Measurements from ENCODE around the gene B4GAT1. TPM values are rescaled to one million over a fixed set of nuclear protein-coding genes. Genes with fewer than 3 reads are reported as not detected.
A peak's percentile ranks its signal among the peaks of the same experiment; 100 is the strongest.

B4GAT1 gene
- total and polyA plus RNA-seq, 2 of the 13 experiments (the other 11 are each of a cell fraction or from before 2014, with no cell fraction given), result 40.4 to 109 TPM

DNA sequence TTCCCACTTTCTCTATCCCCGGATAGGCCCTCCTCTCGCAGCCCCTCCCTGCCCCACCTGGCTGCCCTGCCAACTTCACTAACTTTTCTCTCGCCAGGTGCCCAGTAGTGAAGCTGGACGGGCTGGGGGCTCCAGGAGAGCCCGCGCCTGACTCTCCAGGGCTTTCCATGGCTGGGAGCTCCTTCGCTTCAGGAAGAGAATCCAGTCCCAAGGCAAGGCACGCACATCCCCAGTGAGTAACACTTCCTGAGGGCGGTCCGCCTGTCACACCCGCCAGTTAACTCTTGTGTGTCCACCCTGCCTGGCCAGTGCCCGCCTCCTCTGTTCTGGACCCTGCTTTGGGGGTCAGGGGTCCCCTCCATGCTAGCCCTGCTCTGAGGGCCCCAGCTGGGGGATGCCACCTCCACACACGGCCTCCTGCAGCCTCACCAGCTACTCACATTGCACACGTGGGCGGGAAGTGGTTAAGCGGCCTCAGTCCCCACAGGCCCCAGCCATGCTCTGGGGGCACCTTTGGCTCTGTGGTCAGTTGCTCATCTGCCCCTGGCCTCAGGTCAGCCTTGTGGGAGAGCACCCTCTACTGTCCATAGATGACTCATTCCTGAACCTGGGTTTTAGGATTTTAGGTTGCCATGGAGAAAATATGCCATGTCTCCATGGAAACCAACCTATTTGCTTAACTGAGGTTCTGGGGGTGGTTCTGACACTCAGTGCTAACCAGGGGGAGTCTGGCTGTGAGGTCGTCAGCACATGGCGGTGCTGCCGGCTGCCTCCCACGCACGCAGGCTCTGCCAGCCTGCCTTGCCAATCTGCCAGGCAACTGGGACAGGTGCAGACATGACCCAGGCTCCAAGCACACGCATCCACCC lies 11.0 kb downstream of the B4GAT1 start, which contains the start of gene RIN1 (continued):
- peak; percentile 89 for TF ChIP-seq ZBTB7A (CRISPR knock-in tag; IDR thresholded peaks at IDR 0.05)
- TF ChIP-seq ZC3H13 (CRISPR knock-in tag; IDR thresholded peaks at IDR 0.05), result peak; percentile 86; the same call in 1 of the 2 replicates
- TF ChIP-seq ZNF724P (CRISPR knock-in tag; IDR thresholded peaks at IDR 0.05; ENCODE audit: borderline replicate concordance), result no peak
- no peak for TF ChIP-seq ZNF7 (CRISPR knock-in tag; IDR thresholded peaks at IDR 0.05)
- TF ChIP-seq, protein P1, sequence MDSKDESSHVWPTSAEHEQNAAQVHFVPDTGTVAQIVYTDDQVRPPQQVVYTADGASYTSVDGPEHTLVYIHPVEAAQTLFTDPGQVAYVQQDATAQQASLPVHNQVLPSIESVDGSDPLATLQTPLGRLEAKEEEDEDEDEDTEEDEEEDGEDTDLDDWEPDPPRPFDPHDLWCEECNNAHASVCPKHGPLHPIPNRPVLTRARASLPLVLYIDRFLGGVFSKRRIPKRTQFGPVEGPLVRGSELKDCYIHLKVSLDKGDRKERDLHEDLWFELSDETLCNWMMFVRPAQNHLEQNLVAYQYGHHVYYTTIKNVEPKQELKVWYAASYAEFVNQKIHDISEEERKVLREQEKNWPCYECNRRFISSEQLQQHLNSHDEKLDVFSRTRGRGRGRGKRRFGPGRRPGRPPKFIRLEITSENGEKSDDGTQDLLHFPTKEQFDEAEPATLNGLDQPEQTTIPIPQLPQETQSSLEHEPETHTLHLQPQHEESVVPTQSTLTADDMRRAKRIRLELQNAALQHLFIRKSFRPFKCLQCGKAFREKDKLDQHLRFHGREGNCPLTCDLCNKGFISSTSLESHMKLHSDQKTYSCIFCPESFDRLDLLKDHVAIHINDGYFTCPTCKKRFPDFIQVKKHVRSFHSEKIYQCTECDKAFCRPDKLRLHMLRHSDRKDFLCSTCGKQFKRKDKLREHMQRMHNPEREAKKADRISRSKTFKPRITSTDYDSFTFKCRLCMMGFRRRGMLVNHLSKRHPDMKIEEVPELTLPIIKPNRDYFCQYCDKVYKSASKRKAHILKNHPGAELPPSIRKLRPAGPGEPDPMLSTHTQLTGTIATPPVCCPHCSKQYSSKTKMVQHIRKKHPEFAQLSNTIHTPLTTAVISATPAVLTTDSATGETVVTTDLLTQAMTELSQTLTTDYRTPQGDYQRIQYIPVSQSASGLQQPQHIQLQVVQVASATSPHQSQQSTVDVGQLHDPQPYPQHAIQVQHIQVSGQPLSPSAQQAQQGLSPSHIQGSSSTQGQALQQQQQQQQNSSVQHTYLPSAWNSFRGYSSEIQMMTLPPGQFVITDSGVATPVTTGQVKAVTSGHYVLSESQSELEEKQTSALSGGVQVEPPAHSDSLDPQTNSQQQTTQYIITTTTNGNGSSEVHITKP (CRISPR knock-in tag; IDR thresholded peaks at IDR 0.05; ENCODE audit: low read depth), result no peak
- 0 out of 2 replicates have a peak, but pooled peaks have one; percentile 17 for TF ChIP-seq ISL2 (CRISPR knock-in tag; IDR thresholded peaks at IDR 0.05)
- TF ChIP-seq SRF (IDR thresholded peaks at IDR 0.05; ENCODE audit: low read depth, low read length), result no peak
- no peak for TF ChIP-seq IKZF1 (IDR thresholded peaks at IDR 0.05)
- TF ChIP-seq, protein P2, sequence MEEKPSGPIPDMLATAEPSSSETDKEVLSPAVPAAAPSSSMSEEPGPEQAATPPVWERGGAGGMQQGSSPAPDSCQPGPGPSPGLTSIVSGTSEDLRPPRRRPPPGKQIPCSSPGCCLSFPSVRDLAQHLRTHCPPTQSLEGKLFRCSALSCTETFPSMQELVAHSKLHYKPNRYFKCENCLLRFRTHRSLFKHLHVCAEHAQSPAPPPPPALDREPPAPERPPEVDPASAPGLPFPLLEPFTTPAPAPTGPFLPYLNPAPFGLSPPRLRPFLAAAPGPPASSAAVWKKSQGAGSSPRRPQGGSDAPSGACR (CRISPR knock-in tag; IDR thresholded peaks at IDR 0.05), result no peak; the same call in 1 of the 2 replicates
- TF ChIP-seq ZFP1 (CRISPR knock-in tag; IDR thresholded peaks at IDR 0.05), result peak; percentile 82; the same call in 1 of the 2 replicates
- TF ChIP-seq FIP1L1 (IDR thresholded peaks at IDR 0.05; ENCODE audit: borderline replicate concordance, insufficient read depth, low read depth, low read length), result peak; percentile 40; the same call in 1 of the 2 replicates
- TF ChIP-seq ATF7-NPFF (CRISPR knock-in tag; IDR thresholded peaks at IDR 0.05; ENCODE audit: low read depth), result 0 out of 2 replicates have a peak, but pooled peaks have one; percentile 36
- peak; percentile 81 for TF ChIP-seq ZNF205 (CRISPR knock-in tag; IDR thresholded peaks at IDR 0.05)
- no peak for TF ChIP-seq POLR2AphosphoS2 (IDR thresholded peaks at IDR 0.05; ENCODE audit: low read depth, low read length)
- peak; percentile 90 for TF ChIP-seq RFX1 (IDR thresholded peaks at IDR 0.05)
- no peak for TF ChIP-seq ZNF354B (CRISPR knock-in tag; IDR thresholded peaks at IDR 0.05)
- TF ChIP-seq ZNF253 (CRISPR knock-in tag; IDR thresholded peaks at IDR 0.05; ENCODE audit: borderline replicate concordance), result no peak
- TF ChIP-seq, protein P3, sequence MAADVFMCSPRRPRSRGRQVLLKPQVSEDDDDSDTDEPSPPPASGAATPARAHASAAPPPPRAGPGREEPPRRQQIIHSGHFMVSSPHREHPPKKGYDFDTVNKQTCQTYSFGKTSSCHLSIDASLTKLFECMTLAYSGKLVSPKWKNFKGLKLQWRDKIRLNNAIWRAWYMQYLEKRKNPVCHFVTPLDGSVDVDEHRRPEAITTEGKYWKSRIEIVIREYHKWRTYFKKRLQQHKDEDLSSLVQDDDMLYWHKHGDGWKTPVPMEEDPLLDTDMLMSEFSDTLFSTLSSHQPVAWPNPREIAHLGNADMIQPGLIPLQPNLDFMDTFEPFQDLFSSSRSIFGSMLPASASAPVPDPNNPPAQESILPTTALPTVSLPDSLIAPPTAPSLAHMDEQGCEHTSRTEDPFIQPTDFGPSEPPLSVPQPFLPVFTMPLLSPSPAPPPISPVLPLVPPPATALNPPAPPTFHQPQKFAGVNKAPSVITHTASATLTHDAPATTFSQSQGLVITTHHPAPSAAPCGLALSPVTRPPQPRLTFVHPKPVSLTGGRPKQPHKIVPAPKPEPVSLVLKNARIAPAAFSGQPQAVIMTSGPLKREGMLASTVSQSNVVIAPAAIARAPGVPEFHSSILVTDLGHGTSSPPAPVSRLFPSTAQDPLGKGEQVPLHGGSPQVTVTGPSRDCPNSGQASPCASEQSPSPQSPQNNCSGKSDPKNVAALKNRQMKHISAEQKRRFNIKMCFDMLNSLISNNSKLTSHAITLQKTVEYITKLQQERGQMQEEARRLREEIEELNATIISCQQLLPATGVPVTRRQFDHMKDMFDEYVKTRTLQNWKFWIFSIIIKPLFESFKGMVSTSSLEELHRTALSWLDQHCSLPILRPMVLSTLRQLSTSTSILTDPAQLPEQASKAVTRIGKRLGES (CRISPR knock-in tag; IDR thresholded peaks at IDR 0.05; ENCODE audit: borderline replicate concordance), result no peak
- TF ChIP-seq TAF15 (IDR thresholded peaks at IDR 0.05; ENCODE audit: low read depth, low read length, poor library complexity, severe bottlenecking), result no peak
- TF ChIP-seq ZNF766 (CRISPR knock-in tag; IDR thresholded peaks at IDR 0.05; ENCODE audit: borderline replicate concordance), result 0 out of 2 replicates have a peak, but pooled peaks have one; percentile 40
- TF ChIP-seq ZNF33A (CRISPR knock-in tag; IDR thresholded peaks at IDR 0.05; ENCODE audit: borderline replicate concordance), result peak; percentile 91; the same call in 1 of the 2 replicates
